ENCODE measurements around the gene IKZF3. TPM values are rescaled to one million over a fixed set of nuclear protein-coding genes. Genes with fewer than 3 reads are reported as not detected.
A peak's percentile ranks its signal among the peaks of the same experiment; 100 is the strongest.

IKZF3 gene
- total and polyA plus RNA-seq, 2 donors from 2014 or later = 0.09 to 10.2 TPM

DNA sequence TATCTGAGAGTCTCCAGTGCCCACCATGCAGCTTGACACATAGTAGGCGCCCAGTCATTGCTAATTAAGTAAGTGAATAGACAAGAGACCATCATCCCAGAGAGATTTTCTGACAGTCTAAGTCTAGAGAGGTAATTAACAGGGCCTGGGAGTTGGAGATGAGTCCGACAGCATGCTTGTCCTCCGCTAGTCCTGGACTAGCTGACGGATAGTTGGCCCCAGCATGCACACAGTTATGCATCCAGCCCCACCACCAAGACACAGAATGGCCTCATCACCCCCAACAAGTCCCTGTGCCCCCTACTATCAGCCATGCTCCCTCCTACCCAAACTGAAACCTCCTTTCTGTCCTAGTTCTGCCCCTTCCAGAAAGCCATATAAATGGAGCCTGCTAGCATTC, 116.4 kb downstream of the IKZF3 start:
- Histone ChIP-seq H3K9me3 (ENCODE audit: control insufficient read depth in 2 of 3, insufficient read depth in 1 of 3, low read length in 3 of 3) (no peaks in the 10 kb centered on the region), H3K27ac (ENCODE audit: low read depth in 2 of 2, low read length in 2 of 2) (no peak overlapping the region), H3K4me1 (ENCODE audit: control insufficient read depth in 2 of 3, insufficient read depth in 2 of 3, low read depth in 1 of 3, low read length in 3 of 3) (peaks cover 0 to 19% (median 18%) of the 10 kb centered on the region in 3 donors), H3K27me3 (ENCODE audit: control insufficient read depth, insufficient read depth, low read length) (no peaks in the 10 kb centered on the region), H3K36me3 (ENCODE audit: control insufficient read depth in 2 of 3, insufficient read depth in 3 of 3, low read length in 3 of 3) (peaks cover 0 to 33% (median 11%) of the 10 kb centered on the region in 3 donors), H3K9ac (ENCODE audit: low read length in 3 of 3) (no peak overlapping the region), H3K4me3 (ENCODE audit: low read length in 3 of 3) (no peak overlapping the region)
- FAIRE-seq (no peak), DNase-seq (no peak)
- TF ChIP-seq, protein P1, sequence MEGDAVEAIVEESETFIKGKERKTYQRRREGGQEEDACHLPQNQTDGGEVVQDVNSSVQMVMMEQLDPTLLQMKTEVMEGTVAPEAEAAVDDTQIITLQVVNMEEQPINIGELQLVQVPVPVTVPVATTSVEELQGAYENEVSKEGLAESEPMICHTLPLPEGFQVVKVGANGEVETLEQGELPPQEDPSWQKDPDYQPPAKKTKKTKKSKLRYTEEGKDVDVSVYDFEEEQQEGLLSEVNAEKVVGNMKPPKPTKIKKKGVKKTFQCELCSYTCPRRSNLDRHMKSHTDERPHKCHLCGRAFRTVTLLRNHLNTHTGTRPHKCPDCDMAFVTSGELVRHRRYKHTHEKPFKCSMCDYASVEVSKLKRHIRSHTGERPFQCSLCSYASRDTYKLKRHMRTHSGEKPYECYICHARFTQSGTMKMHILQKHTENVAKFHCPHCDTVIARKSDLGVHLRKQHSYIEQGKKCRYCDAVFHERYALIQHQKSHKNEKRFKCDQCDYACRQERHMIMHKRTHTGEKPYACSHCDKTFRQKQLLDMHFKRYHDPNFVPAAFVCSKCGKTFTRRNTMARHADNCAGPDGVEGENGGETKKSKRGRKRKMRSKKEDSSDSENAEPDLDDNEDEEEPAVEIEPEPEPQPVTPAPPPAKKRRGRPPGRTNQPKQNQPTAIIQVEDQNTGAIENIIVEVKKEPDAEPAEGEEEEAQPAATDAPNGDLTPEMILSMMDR (IDR thresholded peaks at IDR 0.05; ENCODE audit: borderline replicate concordance, extremely low read depth, insufficient read depth) = no peak
- intact Hi-C loops (cut with DNase I) = no loop called here

DNA sequence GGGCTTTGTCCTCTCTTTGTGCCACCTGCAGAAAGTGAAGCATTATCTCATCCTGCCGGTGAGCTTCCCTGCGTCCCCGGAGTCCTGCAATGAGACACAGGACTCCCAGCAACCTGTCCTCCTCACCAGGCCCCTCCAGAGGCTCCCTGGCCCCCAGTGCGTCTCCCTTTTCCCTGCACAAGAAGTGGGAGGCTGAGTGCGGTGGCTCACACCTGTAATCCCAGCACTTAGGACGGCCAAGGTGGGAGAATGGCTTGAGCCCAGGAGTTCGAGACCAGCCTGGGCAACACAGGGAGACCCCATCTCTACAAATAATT, 118.0 kb downstream of the IKZF3 start:
- TF ChIP-seq, protein P1 (IDR thresholded peaks at IDR 0.05; ENCODE audit: borderline replicate concordance, extremely low read depth, insufficient read depth) = no peak
- H3K27me3 ChIP-seq (ENCODE audit: control insufficient read depth, insufficient read depth, low read length) = no peaks in the 10 kb centered on the region
- no peak overlapping the region for H3K9ac ChIP-seq (ENCODE audit: low read length in 3 of 3)
- H3K36me3 ChIP-seq (ENCODE audit: control insufficient read depth in 2 of 3, insufficient read depth in 3 of 3, low read length in 3 of 3) = peaks cover 0 to 41% (median 11%) of the 10 kb centered on the region in 3 donors
- H3K9me3 ChIP-seq (ENCODE audit: control insufficient read depth in 2 of 3, insufficient read depth in 1 of 3, low read length in 3 of 3) = no peaks in the 10 kb centered on the region
- H3K4me3 ChIP-seq (ENCODE audit: low read length in 3 of 3) = no peak overlapping the region
- intact Hi-C loops (cut with DNase I) = no loop called here
- no peak for FAIRE-seq
- H3K4me1 ChIP-seq (ENCODE audit: control insufficient read depth in 2 of 3, insufficient read depth in 2 of 3, low read depth in 1 of 3, low read length in 3 of 3) = peaks cover 0 to 16% (median 10%) of the 10 kb centered on the region in 3 donors
- H3K27ac ChIP-seq (ENCODE audit: low read depth in 2 of 2, low read length in 2 of 2) = no peak overlapping the region
- DNase-seq = no peak

DNA sequence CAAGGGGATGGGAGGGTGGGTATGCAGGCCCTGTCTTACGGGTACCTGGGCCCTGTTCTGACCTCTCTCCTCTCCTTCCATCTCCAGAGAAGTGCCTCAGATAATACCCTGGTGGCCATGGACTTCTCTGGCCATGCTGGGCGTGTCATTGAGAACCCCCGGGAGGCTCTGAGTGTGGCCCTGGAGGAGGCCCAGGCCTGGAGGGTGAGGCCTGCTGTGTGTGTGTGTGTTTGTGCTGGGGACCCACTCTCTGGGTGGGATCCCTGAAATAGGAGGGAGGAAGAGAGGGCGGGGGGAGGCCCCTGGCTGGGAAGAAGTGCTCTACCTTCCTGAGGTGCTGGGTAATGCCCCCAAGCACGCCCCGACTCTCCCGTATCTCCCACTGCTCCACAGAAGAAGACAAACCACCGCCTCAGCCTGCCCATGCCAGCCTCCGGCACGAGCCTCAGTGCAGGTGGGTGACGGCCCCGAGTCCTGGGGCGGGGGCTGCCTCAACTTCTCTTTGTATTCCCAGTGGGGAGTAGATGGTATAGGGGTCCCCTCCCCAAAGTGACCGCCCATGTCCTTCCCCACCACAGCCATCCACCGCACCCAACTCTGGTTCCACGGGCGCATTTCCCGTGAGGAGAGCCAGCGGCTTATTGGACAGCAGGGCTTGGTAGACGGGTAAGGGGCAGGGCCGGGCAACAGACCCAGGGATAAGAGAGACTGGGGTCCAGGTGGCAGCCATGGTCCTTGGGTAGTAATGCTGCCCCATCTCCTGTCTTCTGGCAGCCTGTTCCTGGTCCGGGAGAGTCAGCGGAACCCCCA, 118.6 kb downstream of the IKZF3 start:
- no peak overlapping the region for H3K4me3 ChIP-seq (ENCODE audit: low read length in 3 of 3)
- H3K36me3 ChIP-seq (ENCODE audit: control insufficient read depth in 2 of 3, insufficient read depth in 3 of 3, low read length in 3 of 3) = peaks cover 0 to 41% (median 11%) of the 10 kb centered on the region in 3 donors
- TF ChIP-seq, protein P1 (IDR thresholded peaks at IDR 0.05; ENCODE audit: borderline replicate concordance, extremely low read depth, insufficient read depth) = no peak
- H3K9ac ChIP-seq (ENCODE audit: low read length in 3 of 3) = no peak overlapping the region
- no peaks in the 10 kb centered on the region for H3K27me3 ChIP-seq (ENCODE audit: control insufficient read depth, insufficient read depth, low read length)
- H3K27ac ChIP-seq (ENCODE audit: low read depth in 2 of 2, low read length in 2 of 2) = no peak overlapping the region
- peaks cover 0 to 15% (median 4%) of the 10 kb centered on the region in 3 donors for H3K4me1 ChIP-seq (ENCODE audit: control insufficient read depth in 2 of 3, insufficient read depth in 2 of 3, low read depth in 1 of 3, low read length in 3 of 3)
- intact Hi-C loops (cut with DNase I) = no loop called here
- FAIRE-seq (no peak), DNase-seq (peak in 2 of 5 donors; percentile 25 to 45)
- no peaks in the 10 kb centered on the region for H3K9me3 ChIP-seq (ENCODE audit: control insufficient read depth in 2 of 3, insufficient read depth in 1 of 3, low read length in 3 of 3)

Measured in kidney (tissue), 14 donors.